Fibroblast of gingiva (primary cell): ENCODE measurements around the gene TFCP2L1.
"Not testable (repeated sequence)": the region's sequence is repeated elsewhere in the genome, so short reads cannot be mapped to it uniquely, and the experiment has no call there.

Experiments used
- DNase-seq: peaks from one replicate; pipeline ENCODE4 v3.0.0-alpha.2; 2011; ENCODE audit warnings: low read depth

TFCP2L1 gene

DNA sequence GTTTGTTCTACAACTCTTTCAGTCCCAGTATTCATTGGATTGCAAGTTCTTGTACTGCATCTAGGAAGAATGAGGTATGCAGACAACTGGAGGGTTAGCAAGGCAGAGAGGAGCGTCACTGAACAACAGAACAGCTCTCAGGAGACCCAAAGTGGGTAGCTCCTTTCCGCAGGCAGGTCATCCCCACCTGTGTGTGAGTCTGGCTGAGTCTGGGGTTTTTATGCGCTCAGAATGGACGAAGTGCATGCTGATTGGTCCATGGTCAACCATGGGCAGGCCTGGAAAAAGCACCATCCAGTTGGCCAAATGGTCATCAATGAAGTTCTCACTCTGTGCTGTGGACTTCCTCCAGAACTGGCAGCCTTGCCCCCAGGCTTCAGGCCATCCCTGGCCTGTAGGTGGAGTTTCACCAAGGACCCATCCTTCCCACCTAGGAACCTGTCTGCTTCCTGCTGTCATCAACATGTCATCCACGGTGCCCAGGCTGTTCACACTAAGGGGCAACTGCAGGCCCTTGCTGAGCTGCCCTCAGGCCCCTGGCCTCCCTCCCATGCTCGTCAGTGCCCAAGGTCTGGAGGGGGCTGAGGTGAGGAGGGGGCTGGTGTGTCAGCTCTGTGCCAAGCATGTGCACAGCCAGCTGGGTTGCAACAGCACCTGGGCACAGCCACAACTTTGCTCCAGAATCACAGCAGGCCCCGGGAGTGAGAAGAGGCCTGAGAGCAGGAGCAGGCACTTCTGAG is 11.1 kb upstream of the TFCP2L1 start:
- DNase-seq, result no peak

- no peak for DNase-seq
Observed at GRCh38 chr2:121294881-121295840, 10.2 kb upstream of the TFCP2L1 start.

GRCh38 chr2:121293450-121294325 is 8.7 kb upstream of the TFCP2L1 start:
- DNase-seq, result no peak

DNA sequence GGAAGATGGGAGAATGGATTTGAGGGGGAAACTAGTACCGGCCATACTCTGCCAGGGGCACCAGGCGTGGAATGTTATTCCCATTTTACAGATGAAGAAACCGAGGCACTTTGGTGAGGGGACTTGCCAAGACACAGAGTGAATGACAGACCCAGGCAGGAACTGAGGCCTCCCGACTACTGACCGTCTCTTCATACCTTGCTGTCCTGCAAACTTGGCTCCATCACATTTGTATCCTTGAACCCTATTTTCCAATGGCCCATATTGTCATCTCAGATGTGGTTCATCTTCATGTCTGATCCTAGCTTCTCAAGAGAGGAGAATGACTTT is 6.2 kb upstream of the TFCP2L1 start:
- DNase-seq, result no peak

DNA sequence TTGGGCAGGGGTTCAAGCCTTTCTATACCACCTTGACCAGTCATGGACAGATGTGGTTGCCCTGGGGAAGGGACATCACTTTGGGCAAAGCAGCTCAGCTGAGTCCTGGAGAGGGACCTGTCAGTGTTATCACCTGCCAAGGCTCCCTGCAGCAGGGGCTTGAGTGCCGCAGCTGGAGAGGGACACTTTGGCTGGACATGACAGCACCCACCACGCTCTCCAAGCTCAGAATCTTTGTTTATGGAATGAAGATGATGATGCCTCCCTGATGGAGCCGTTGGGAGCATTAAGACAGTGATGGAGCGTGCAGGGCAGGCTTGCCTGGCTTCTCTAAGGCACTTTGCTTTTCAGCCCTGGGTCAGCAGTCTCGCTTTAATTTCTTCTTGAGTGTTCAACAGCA is 4.3 kb upstream of the TFCP2L1 start:
- no peak for DNase-seq

GRCh38 chr2:121288454-121289231 is 3.6 kb upstream of the TFCP2L1 start:
- DNase-seq, result no peak

DNA sequence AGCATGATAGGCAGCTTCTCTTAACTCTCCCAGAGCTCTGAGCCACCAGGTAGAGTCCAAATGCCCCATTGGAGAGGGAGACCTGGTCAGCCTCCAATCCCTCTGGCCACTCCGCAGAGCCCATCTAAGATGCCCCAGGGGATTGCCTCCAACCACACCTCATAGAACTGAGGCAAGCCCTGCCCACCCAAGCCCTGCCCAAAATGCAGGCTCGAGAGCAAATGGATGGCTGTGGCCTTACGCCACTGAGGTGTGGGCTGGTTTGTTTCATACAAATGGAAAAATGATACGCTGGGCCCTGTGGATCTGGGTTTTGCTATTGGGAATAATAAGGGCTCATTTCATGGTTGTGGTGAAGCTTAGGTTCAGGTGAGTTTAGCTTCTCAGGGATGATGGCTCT is 3.0 kb upstream of the TFCP2L1 start:
- DNase-seq, result no peak

DNA sequence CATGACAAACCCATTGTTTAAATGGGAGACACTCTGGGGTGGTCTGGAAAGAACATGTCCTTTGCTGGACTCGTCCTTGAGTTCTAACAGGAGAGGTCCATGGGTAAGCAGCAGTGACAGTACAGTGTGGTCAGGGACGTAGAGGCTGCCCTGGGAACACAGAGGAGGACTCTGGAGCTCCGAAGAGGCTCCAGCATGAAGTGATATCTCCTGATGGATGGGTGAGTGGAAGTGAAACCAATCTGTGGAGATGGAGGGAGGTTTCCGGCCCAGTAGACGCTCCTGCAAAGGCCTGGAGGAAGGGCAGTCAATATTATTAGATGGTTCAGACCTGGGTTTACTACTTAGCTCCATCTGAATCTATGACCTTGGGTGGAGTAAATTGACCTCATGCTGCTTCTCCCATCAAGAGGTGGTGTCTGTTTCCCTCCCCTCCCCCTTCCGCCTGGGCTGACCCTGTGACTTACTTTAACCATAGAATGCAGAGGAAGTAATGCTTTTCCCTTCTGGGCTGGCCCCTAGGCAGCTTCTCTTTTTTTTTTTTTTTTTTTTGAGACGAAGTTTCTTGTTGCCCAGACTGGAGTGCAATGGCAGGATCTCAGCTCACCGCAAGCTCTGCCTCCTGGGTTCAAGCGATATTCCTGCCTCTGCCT is 2.3 kb upstream of the TFCP2L1 start:
- no peak for DNase-seq

GRCh38 chr2:121286506-121286905 is 1.5 kb upstream of the TFCP2L1 start:
- no peak for DNase-seq

- no peak for DNase-seq
Observed at GRCh38 chr2:121285926-121286325, 924 bp upstream of the TFCP2L1 start.

GRCh38 chr2:121283670-121284462 is 1.1 kb downstream of the TFCP2L1 start:
- DNase-seq, result no peak

GRCh38 chr2:121282800-121283385 is 2.1 kb downstream of the TFCP2L1 start:
- no peak for DNase-seq

DNA sequence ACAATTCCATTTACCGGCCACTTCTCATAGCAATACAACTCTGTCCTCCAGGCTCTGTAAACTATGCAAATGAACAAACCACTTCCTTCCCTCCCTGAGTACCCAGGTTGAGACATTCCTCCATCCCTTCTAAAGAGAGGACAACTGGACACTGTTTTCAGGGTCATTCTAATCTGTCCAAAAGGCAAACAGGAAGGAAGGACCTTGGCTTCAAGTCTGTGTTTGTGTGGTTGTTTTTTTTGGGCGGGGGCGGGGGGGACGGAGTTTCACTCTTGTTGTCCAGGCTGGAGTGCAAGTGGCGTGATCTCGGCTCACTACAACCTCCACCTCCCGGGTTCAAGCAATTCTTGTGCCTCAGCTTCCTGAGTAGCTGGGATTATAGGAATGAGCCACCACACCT is 3.3 kb downstream of the TFCP2L1 start:
- no peak for DNase-seq

- DNase-seq, result no peak
Observed at GRCh38 chr2:121281107-121281506, 3.9 kb downstream of the TFCP2L1 start.

DNA sequence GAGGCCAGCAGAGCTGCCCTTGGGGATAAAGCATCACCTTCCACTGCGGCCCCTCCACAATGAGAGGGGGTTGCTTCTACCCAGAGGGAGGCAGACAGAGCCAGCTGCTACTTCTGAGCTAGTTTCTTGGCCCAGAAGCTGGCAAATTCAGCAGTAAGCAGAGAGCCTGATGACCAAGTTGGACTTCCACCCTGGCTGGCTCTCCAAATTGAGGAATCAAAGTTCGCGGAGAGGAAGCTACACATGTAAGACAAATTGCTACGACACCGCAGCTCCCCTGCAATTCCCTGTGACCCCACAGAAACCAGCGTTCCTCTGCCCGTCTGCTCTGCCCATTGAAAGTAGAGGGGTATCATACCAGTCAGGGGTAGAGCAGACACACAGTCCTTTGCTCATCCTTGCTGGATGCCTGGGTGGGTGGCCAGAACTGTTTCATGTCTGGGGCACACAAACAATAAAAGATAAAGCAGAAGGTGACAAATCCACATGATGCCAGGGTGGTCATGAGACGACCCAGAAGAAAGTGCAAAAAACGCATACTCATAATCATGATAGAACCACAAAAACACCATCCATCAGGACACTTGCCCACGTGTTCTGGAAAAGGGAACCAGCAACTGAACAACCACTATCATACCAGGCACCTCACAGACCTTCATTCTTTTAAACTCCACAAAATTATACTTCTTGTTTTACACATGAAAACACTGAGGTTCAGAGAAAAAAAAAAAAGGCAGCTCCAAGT is 5.4 kb downstream of the TFCP2L1 start:
- DNase-seq, result no peak

- no peak for DNase-seq
Observed at GRCh38 chr2:121276341-121276740, 8.7 kb downstream of the TFCP2L1 start.

DNA sequence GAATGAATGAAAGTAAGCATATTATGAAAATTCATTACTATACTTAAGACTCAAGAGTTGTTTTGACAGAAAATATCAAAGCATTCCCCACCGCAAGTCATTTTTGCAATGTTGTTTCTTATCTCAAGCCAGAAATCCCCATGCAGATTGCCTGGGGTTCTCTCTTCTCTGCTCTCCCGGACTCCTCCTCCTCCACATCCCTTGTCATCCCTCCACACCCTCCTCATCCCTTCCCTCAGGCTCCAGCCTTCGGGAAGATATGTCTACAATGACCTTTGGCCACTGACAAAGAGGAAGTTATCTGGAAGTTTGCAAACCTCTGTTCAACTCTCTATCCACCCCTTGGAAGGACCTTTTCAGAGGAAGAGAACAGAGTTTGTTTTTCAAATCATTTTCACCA is 11.9 kb downstream of the TFCP2L1 start:
- no peak for DNase-seq

DNA sequence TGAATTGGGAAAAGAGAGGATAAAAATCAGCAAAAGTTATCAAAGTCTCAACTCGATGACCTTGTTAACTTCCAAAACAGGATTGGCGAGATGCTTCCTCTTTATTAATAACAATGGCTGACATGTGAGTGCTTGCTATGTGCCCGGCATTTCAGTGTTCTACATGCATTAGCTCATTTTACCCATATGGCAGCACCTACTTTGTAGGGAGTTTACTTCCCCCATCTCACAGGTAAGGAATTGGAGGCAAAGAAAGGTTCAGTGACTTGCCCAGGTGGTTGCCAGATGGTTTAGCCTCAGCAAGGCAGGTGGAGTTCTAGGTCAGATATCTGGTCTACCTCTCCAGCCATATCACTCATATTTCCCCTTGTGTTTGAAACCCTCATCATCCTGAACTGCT is 12.4 kb downstream of the TFCP2L1 start:
- no peak for DNase-seq

DNA sequence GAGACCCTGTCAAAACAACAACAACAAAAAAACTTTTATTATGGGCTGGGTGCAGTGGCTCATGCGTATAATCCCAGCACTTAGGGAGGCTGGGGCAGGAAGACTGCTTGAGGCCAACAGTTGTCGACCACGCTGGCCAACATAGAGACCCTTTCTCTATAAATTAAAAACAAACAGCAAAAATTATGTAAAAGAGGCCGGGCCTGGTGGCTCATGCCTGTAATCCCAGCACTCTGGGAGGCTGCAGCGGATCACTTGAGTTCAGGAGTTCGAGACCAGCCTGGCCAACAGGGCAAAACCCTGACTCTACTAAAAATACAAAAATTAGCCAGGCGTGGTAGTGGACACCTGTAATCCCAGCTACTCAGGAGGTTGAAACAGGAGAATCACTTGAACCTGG is 15.6 kb downstream of the TFCP2L1 start:
- not testable (repeated sequence) for DNase-seq
